SJSA1 (cell line): ENCODE results near the gene RBM17. TPM values are rescaled to one million over a fixed set of nuclear protein-coding genes. Genes with fewer than 3 reads are reported as not detected.
"Not testable (repeated sequence)": the region's sequence is repeated elsewhere in the genome, so short reads cannot be mapped to it uniquely, and the experiment has no call there.

Experiments used
- DNase-seq, 2 experiments: peaks; one replicate each; pipeline ENCODE4 v3.0.0-alpha.2; 2015 to 2020; ENCODE audit warnings: low spot score in 2 of 2, low read depth in 1 of 2
- H3K27ac ChIP-seq: fragments of 250-450 bp; sonication (Bioruptor Pico); 2 replicates; pipeline ENCODE4 v1.5.1; 2020; ENCODE audit warnings: mild to moderate bottlenecking, moderate library complexity
- H3K27me3 ChIP-seq: fragments of 250-450 bp; sonication (Bioruptor Pico); replicated peaks from 2 replicates; pipeline ENCODE4 v1.5.1; 2020; ENCODE audit warnings: mild to moderate bottlenecking, moderate library complexity
- H3K36me3 ChIP-seq: fragments of 250-450 bp; sonication (Bioruptor Pico); 2 replicates; pipeline ENCODE4 v1.5.1; 2020; ENCODE audit warnings: mild to moderate bottlenecking
- H3K4me1 ChIP-seq: fragments of 250-450 bp; sonication (Bioruptor Pico); replicated peaks from 2 replicates; pipeline ENCODE4 v1.6.1; 2021; ENCODE audit warnings: mild to moderate bottlenecking
- H3K4me3 ChIP-seq: fragments of 250-450 bp; sonication (Bioruptor Pico); 2 replicates; pipeline ENCODE4 v1.5.1; 2020; ENCODE audit warnings: mild to moderate bottlenecking
- H3K9me3 ChIP-seq: fragments of 250-450 bp; sonication (Bioruptor Pico); replicated peaks from 2 replicates; pipeline ENCODE4 v1.5.1; 2020; ENCODE audit warnings: mild to moderate bottlenecking
- total RNA-seq: library from RNA; depleted of rRNA; stranded (reverse); fragments of >200 nt; shearing (Covaris generic); gene quantifications from 2 replicates; pipeline ENCODE4 v1.2.3, GENCODE V29; 2014

RBM17 gene
- total RNA-seq, 1 experiment from 2014 or later, result 54.1 TPM

DNA sequence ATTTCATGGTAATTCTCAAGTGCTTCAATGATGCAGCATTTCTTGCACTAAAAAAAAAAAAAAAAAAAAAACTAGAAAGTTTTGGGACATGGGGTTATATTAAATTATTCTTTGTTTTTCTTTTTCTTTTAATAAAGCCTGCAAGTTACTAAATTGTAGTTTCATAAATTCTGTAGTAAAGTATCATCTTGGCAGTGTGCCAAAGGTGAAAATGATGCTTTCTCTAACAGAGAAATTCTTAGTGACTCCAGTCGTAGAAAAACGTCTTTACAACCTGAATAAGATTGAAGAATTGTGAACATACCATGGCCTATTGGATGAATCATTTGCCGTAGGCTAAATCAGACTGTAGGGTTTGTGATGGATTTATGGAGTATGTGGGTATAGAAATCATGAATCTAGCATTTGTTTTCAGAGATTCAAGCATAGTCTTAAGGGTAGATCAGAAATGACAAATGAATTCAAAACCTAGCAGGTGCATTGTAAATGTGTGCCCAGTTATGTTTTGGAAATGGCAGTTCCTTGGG lies 27.1 kb downstream of the RBM17 start:
- H3K4me3 ChIP-seq, result no peak overlapping the region
- peaks cover 55% of the 10 kb centered on the region for H3K36me3 ChIP-seq
- H3K27ac ChIP-seq, result no peak overlapping the region
- DNase-seq, result no peak
- no peaks in the 10 kb centered on the region for H3K9me3 ChIP-seq
- no peaks in the 10 kb centered on the region for H3K27me3 ChIP-seq
- peaks cover 15% of the 10 kb centered on the region for H3K4me1 ChIP-seq

DNA sequence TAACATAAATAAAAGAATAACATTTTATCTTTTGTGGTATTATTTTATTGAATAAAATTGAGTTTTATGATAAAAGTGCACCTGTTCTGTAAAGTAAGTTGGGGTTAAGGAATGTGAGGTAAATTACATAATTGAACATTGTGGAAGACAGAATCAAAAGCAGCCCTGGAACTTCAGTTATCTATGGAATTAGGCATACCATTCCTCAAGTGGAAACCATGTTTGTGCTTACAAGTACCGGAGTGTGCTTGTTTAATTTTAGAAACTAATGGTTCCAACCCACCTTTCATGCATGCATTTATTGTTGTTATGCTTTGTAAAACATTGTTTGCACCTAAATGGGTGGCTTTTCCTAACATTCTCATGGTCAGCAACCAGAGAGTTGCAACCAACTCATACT lies 28.0 kb downstream of the RBM17 start:
- H3K27me3 ChIP-seq, result no peaks in the 10 kb centered on the region
- H3K36me3 ChIP-seq, result peaks cover 46% of the 10 kb centered on the region
- DNase-seq, result no peak
- no peaks in the 10 kb centered on the region for H3K9me3 ChIP-seq
- no peak overlapping the region for H3K27ac ChIP-seq
- H3K4me1 ChIP-seq, result peaks cover 22% of the 10 kb centered on the region
- no peak overlapping the region for H3K4me3 ChIP-seq

DNA sequence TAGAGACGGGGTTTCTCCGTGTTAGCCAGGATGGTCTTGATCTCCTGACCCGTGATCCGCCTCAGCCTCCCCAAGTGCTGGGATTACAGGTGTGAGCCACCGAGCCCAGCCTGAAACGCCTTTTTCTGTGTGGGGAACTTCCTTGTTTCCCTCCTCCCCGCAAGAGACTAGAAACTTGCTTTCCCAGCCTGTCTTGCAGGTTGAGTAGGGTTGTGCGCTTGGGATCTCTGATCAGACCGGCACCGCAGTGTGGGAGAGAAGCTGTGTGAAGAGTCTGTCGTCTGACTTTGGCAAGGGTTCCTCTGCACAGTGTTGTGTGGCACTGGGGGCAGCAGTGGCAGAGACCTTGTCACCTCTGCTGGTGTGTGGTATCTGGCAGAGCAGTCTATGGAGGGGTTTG lies 28.9 kb downstream of the RBM17 start:
- DNase-seq, result no peak
- Histone ChIP-seq H3K4me3 (no peak overlapping the region), H3K36me3 (peaks cover 37% of the 10 kb centered on the region), H3K27ac (no peak overlapping the region), H3K4me1 (peaks cover 22% of the 10 kb centered on the region), H3K27me3 (no peaks in the 10 kb centered on the region), H3K9me3 (no peaks in the 10 kb centered on the region)

DNA sequence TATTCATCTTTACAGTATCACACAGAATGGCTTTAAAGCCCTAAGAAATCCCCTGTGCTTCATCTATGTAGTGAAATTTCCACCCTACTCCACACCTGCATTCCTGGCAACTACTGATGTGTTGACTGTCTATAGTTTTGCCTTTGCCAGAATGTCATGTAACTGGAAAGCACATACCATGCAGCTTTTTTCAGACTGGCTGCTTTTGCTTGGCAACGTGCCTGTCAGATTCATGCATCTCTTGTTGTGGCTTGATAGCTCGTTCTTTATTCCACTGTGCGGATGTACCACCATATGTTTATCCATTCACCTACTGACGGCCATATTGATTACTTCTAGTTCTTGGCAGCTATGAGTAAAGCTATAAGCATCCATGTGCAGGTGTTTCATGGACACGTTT lies 30.6 kb downstream of the RBM17 start:
- H3K9me3 ChIP-seq, result no peaks in the 10 kb centered on the region
- peaks cover 20% of the 10 kb centered on the region for H3K36me3 ChIP-seq
- H3K4me3 ChIP-seq, result no peak overlapping the region
- no peak for DNase-seq
- H3K27me3 ChIP-seq, result no peaks in the 10 kb centered on the region
- peaks cover 17% of the 10 kb centered on the region for H3K4me1 ChIP-seq
- no peak overlapping the region for H3K27ac ChIP-seq

DNA sequence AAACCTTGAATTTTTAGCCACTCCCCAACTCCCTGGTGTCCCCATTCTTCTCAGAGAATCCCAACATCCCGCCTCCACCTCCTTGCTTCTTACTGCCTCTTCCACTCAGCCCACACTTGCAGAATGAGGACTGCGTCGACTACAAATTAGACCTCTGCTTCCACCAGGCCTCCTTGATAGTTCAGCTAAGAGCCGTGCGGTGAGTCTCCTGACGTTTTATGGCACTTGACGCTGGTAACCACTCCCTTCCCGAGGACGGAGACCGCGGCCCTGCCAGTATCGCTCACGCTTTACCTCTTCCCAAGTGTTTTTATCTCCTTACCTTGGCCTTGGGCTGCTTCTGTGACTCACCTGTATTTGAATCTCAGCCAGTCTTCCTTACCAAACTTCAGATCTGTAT lies 31.1 kb downstream of the RBM17 start:
- Histone ChIP-seq H3K4me1 (peaks cover 17% of the 10 kb centered on the region), H3K36me3 (peaks cover 15% of the 10 kb centered on the region), H3K27ac (no peak overlapping the region), H3K4me3 (no peak overlapping the region), H3K27me3 (no peaks in the 10 kb centered on the region), H3K9me3 (no peaks in the 10 kb centered on the region)
- DNase-seq, result no peak

DNA sequence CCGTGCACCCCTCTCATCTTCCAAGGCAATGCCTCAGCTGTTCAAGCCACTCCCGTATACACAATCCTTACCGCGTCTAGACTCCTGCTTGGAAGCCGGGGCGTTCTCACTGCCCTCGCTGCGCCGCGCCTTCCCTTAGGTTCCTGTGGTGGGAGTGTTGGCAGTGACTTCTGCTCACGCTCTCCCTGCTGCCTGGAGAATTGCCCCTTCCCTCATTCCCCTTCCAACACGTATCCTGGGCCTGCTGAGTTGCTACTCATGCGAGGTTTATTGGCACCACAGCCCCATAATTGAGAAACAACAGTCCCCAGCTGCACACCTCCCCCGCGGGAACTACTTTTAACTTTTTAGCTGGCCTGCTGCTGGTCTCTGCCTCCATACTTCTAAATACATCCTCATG lies 31.9 kb downstream of the RBM17 start:
- H3K27ac ChIP-seq, result no peak overlapping the region
- H3K4me1 ChIP-seq, result peaks cover 15% of the 10 kb centered on the region
- no peak for DNase-seq
- H3K4me3 ChIP-seq, result no peak overlapping the region
- H3K27me3 ChIP-seq, result no peaks in the 10 kb centered on the region
- H3K36me3 ChIP-seq, result peaks cover 7% of the 10 kb centered on the region; the same call in 1 of the 2 replicates
- H3K9me3 ChIP-seq, result no peaks in the 10 kb centered on the region

DNA sequence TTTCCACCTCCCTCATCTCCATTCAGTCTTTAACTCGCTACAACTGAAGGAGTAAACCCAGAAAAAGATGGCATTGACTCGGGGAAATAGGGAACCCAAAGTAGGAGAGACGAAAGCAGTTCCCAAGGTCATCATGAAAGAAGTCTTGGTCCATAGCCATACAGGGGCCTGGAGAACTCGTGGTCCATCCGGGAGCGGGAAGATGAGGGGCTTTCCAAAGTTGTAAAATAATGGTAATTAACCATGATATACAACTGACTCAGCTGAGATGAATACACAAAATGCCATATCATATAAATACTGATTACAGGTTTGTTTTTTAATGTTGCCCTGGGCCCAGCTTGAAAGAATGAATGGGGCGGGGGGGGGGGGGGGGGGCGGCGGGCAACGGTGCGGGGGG lies 32.3 kb downstream of the RBM17 start:
- Histone ChIP-seq H3K4me1 (peaks cover 15% of the 10 kb centered on the region), H3K36me3 (peaks cover 3% of the 10 kb centered on the region; the same call in 1 of the 2 replicates), H3K9me3 (no peaks in the 10 kb centered on the region), H3K27me3 (no peaks in the 10 kb centered on the region), H3K4me3 (no peak overlapping the region), H3K27ac (no peak overlapping the region)
- no peak for DNase-seq

DNA sequence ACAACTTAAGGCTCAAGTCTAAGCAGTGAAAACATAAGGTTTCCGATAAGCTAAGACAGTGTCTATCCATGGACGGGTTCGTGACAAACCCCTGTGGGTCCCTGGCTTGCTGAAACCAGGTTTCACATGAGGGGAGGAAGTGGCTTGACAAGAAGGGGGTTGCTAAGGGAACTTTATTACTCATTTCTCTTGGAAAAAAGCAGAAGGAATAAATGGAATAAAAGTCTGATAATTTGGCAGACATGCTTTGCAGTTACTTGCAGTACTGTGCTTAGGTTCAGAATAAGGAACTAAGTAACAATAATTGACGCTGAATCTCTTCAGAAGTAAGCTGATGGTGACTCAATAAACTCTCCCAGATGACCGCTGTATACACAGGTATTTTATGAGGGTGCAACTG lies 34.7 kb downstream of the RBM17 start:
- H3K4me3 ChIP-seq, result no peak overlapping the region
- no peaks in the 10 kb centered on the region for H3K9me3 ChIP-seq
- no peaks in the 10 kb centered on the region for H3K36me3 ChIP-seq
- no peak overlapping the region for H3K27ac ChIP-seq
- peaks cover 15% of the 10 kb centered on the region for H3K4me1 ChIP-seq
- DNase-seq, result no peak
- H3K27me3 ChIP-seq, result no peaks in the 10 kb centered on the region

DNA sequence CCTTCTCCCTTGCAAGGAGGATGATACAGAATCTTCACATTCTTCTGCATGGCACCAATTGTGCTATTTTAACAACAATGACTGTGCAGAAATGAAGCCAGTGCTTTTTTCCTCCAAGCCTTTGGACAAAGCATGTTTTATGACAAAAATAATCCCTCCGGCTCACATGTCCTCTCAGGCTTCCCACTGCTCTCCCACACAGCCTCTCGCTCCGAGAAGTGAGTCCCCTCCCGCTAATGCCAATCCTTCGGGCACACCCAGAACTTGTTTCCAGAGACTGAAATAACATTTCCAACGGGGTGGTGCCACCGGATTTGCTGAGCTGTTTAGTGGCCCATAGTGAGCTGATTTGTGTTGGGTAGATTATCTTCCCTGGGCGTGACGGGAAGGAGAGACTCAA lies 35.8 kb downstream of the RBM17 start:
- Histone ChIP-seq H3K9me3 (no peaks in the 10 kb centered on the region), H3K27ac (no peak overlapping the region), H3K4me1 (peaks cover 22% of the 10 kb centered on the region), H3K4me3 (no peak overlapping the region), H3K36me3 (no peaks in the 10 kb centered on the region), H3K27me3 (no peaks in the 10 kb centered on the region)
- DNase-seq, result no peak

DNA sequence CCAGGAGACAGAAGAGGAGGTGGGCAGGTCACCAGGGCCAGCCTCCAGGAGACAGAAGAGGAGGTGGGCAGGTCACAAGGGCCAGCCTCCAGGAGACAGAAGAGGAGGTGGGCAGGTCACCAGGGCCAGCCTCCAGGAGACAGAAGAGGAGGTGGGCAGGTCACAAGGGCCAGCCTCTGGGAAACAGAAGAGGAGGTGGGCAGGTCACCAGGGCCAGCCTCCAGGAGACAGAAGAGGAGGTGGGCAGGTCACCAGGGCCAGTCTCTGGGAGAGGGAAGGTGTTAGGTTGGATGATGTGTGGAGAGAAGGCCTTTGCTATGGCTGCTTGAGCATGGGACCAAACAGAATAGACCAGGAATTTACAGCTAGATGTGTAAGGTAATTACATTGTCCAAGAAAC lies 38.6 kb downstream of the RBM17 start:
- peaks cover 19% of the 10 kb centered on the region for H3K4me1 ChIP-seq
- not testable (repeated sequence) for H3K4me3 ChIP-seq, H3K27me3 ChIP-seq, H3K27ac ChIP-seq, DNase-seq, H3K9me3 ChIP-seq, H3K36me3 ChIP-seq

DNA sequence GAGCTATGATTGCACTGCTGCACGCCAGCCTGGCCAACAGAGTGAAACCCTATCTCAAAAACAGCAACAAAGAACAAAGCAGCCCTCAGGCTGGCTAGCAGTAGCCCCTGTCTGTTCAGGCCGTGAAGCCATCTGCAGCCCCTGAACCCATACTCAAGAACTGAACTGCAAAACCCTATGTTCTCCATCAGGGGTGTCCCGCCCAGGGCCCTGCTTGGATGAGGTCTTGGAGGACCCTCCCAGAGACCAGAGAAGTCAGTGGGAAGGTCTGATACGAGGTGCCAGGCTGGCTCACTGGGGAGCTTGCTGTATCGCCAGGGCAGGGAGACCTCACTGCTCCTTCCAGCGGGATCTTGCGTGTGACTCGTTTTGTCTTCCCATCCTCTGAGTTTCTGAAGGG lies 39.3 kb downstream of the RBM17 start:
- no peak for DNase-seq
- Histone ChIP-seq H3K36me3 (no peaks in the 10 kb centered on the region), H3K4me1 (peaks cover 19% of the 10 kb centered on the region), H3K4me3 (no peak overlapping the region), H3K9me3 (no peaks in the 10 kb centered on the region), H3K27ac (no peak overlapping the region), H3K27me3 (no peaks in the 10 kb centered on the region)

DNA sequence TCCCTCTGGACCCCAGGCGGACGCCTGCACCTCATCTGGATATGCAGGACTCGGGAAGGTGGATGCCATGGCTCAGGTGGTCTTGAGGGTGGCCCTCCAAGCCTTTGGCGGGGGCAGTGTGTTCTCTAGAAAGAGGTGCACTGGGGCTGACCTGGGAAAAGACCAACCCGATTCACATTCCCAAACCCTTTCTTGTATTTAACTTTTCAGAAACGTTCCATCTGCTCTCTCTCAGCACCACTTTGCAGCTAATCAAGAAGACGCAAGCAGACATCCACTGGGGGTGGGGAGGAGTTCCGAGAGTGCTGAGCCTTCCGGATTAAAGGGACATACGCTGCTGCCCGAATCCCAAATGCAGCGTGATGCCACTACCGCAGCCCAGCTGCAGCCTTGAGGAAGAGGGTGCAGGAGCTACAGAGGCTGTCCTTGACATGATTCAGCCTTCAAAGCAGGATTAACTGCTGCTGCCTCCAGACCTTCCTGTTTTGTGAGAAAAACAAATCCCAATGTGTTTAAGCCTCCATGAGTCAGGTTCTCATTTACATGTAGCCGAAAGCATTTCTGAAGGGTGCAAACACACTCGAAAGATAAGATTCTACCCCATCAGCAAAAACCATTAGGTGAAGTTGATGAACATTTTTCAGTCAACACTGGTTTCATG lies 39.9 kb downstream of the RBM17 start:
- DNase-seq, result no peak
- Histone ChIP-seq H3K36me3 (no peaks in the 10 kb centered on the region), H3K27ac (no peak overlapping the region)

DNA sequence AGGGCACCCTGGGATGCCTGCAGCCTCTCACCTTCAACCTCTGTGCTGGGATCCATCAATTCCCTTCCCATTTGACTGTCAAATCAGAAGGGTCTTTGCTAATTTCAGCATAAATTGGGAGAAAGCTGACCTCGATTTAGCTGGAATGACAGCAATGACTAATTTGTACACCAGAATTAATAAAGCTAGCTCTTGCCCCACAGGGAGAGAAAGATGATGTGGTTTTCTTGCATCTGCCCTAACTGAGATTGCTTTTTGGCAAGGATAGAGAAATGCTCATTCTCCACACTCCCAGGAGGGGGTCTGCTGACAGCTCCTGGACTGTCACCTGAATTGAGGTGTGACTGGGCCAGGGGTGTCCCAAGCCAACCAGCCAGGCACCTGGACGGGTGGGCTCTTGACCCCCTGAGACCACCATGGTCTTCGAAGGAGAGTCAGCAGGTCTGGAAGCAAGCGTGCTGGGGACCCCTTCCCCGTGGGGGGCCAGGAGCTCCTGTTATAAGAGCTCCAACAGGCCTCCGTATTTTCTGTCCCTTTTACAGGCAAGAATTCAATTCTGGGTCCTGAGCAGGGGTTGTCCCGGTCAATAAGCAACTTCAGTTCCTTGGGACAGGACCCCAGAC lies 42.1 kb downstream of the RBM17 start:
- no peak overlapping the region for H3K27ac ChIP-seq
- no peak overlapping the region for H3K4me3 ChIP-seq
- peaks cover 16% of the 10 kb centered on the region for H3K4me1 ChIP-seq
- H3K36me3 ChIP-seq, result no peaks in the 10 kb centered on the region
- no peaks in the 10 kb centered on the region for H3K27me3 ChIP-seq
- no peak for DNase-seq
- H3K9me3 ChIP-seq, result no peaks in the 10 kb centered on the region

More for the DNA sequence above, 39.9 kb downstream of the RBM17 start:
- Histone ChIP-seq H3K4me3 (no peak overlapping the region), H3K4me1 (peaks cover 19% of the 10 kb centered on the region), H3K9me3 (no peaks in the 10 kb centered on the region), H3K27me3 (no peaks in the 10 kb centered on the region)

DNA sequence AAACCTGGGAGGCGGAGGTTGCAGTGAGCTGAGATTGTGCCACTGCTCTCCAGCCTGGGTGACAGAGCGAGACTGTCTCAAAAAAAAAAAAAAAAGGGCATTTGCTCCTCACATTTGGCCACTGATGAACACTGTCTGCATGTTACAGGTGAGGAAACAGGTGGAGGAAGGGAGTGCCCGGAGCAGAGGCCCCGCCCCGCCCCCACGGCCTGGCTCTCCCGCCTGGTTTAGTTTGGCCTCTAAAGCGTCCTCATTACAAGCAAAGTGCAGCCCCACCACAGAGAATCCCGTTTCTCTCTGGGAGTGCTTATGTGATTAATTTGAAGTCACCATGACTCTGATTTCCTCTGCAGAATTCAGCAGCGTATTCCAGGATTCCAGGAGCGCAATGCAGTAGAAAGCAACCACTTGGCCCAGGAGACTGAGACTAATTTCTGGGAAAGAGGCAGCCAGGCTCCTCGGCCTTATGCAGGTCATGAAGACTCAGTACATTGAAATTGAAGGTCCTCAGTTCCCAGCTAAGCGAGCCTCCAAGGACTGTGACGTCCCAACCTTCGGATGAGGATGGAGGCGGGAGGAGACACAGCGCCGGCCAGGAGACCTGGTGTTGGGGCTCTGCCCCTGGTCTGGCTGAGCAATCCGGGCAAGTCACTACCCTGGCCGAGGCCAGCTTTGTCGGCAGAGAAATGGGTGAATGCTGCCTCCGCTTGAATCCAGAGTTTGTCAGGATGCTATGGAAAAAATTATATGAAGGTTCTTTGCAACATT lies 44.7 kb downstream of the RBM17 start:
- H3K36me3 ChIP-seq, result no peaks in the 10 kb centered on the region
- no peak for DNase-seq
- H3K9me3 ChIP-seq, result no peaks in the 10 kb centered on the region
- no peak overlapping the region for H3K4me3 ChIP-seq
- H3K4me1 ChIP-seq, result peaks cover 29% of the 10 kb centered on the region
- no peaks in the 10 kb centered on the region for H3K27me3 ChIP-seq
- no peak overlapping the region for H3K27ac ChIP-seq
